ENCODE measurements around the gene RELT. TPM values are rescaled to one million over a fixed set of nuclear protein-coding genes. Genes with fewer than 3 reads are reported as not detected.

The RELT gene
- 15.2 TPM for total RNA-seq (ENCODE audit: unreplicated experiment)
- long read RNA-seq, transcript RELT-201 (11 exons, 3,535 nt), result major isoform, 7 of 12 reads
- long read RNA-seq, partial matches to known transcripts, result 2 of 12 reads
- long read RNA-seq, other reads (novel, unspliced or antisense), result 2 of 12 reads

DNA sequence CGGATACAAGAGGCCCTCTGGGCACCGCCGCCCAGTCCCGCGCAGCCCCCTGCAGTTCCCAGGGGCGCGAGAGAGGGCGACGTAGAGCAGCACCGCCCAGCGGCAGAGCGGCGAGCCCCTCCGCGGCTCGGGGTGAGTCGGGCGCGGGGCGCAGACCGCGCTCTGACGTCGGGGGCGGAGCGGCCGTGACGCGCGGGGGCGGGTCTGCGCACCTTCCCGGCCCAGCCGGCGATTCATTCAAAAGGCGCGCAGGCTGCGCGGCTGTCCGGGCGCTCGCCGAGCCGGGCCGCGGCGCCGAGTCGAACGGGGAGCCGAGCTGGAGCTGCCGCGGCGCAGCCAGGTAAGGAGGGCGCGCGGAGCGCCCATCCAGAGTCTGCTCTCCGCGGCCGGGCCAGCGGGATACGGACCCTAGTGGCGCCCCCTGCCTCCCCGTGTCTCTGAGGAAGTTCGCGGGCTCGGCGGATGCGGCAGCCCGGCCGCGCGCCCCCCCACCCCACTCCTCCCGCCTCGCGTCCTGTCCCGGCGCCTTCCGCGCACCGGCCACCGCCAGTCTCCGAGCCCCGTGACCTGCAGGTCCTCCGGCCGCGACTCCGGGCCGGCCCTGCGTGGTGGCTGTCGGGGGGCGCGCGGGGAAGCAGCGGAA lies at the start of gene RELT:
Gene RELT, plus strand, starts transcription at position 240 of the 643 bp plus-strand sequence. CDS start 12,738 bp downstream, outside the sequence.
- peak within 1 kb of the TSS; percentile 95 for H3K4me3 Mint-ChIP-seq (ENCODE audit: unreplicated experiment)
- DNase-seq (ENCODE audit: low spot score), result peak; percentile 99
- peak within 1 kb of the TSS; percentile 75 for H3K27ac Mint-ChIP-seq (ENCODE audit: unreplicated experiment)
- peaks cover 17% of the 10 kb centered on the region for H3K27me3 Mint-ChIP-seq (ENCODE audit: unreplicated experiment)
- H3K36me3 Mint-ChIP-seq (ENCODE audit: low read depth, unreplicated experiment), result peaks cover 3% of the 10 kb centered on the region
- H3K4me1 Mint-ChIP-seq (ENCODE audit: unreplicated experiment), result peaks cover 25% of the 10 kb centered on the region
- no peaks in the 10 kb centered on the region for H3K9me3 Mint-ChIP-seq (ENCODE audit: unreplicated experiment)
- TF ChIP-seq, protein P1, sequence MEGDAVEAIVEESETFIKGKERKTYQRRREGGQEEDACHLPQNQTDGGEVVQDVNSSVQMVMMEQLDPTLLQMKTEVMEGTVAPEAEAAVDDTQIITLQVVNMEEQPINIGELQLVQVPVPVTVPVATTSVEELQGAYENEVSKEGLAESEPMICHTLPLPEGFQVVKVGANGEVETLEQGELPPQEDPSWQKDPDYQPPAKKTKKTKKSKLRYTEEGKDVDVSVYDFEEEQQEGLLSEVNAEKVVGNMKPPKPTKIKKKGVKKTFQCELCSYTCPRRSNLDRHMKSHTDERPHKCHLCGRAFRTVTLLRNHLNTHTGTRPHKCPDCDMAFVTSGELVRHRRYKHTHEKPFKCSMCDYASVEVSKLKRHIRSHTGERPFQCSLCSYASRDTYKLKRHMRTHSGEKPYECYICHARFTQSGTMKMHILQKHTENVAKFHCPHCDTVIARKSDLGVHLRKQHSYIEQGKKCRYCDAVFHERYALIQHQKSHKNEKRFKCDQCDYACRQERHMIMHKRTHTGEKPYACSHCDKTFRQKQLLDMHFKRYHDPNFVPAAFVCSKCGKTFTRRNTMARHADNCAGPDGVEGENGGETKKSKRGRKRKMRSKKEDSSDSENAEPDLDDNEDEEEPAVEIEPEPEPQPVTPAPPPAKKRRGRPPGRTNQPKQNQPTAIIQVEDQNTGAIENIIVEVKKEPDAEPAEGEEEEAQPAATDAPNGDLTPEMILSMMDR (IDR thresholded peaks at IDR 0.05; ENCODE audit: unreplicated experiment), result peak; percentile 79

GRCh38 chr11:73326929-73327811 lies 49.0 kb upstream of the RELT start:
- peaks cover 49% of the 10 kb centered on the region for H3K4me1 Mint-ChIP-seq (ENCODE audit: unreplicated experiment)
- H3K9me3 Mint-ChIP-seq (ENCODE audit: unreplicated experiment), result no peaks in the 10 kb centered on the region
- H3K27ac Mint-ChIP-seq (ENCODE audit: unreplicated experiment), result no peak overlapping the region
- H3K27me3 Mint-ChIP-seq (ENCODE audit: unreplicated experiment), result peaks cover 18% of the 10 kb centered on the region
- TF ChIP-seq, protein P1 (IDR thresholded peaks at IDR 0.05; ENCODE audit: unreplicated experiment), result no peak
- no peak for DNase-seq (ENCODE audit: low spot score)
- no peak overlapping the region for H3K4me3 Mint-ChIP-seq (ENCODE audit: unreplicated experiment)
- H3K36me3 Mint-ChIP-seq (ENCODE audit: low read depth, unreplicated experiment), result peaks cover 18% of the 10 kb centered on the region

GRCh38 chr11:73327812-73328364 lies 48.3 kb upstream of the RELT start:
- H3K9me3 Mint-ChIP-seq (ENCODE audit: unreplicated experiment), result no peaks in the 10 kb centered on the region
- no peak for DNase-seq (ENCODE audit: low spot score)
- H3K27me3 Mint-ChIP-seq (ENCODE audit: unreplicated experiment), result peaks cover 17% of the 10 kb centered on the region
- H3K4me1 Mint-ChIP-seq (ENCODE audit: unreplicated experiment), result peaks cover 49% of the 10 kb centered on the region
- no peak overlapping the region for H3K4me3 Mint-ChIP-seq (ENCODE audit: unreplicated experiment)
- H3K36me3 Mint-ChIP-seq (ENCODE audit: low read depth, unreplicated experiment), result peaks cover 20% of the 10 kb centered on the region
- TF ChIP-seq, protein P1 (IDR thresholded peaks at IDR 0.05; ENCODE audit: unreplicated experiment), result no peak
- no peak overlapping the region for H3K27ac Mint-ChIP-seq (ENCODE audit: unreplicated experiment)

- peaks cover 50% of the 10 kb centered on the region for H3K4me1 Mint-ChIP-seq (ENCODE audit: unreplicated experiment)
- TF ChIP-seq, protein P1 (IDR thresholded peaks at IDR 0.05; ENCODE audit: unreplicated experiment), result peak; percentile 10
- H3K4me3 Mint-ChIP-seq (ENCODE audit: unreplicated experiment), result no peak overlapping the region
- H3K27me3 Mint-ChIP-seq (ENCODE audit: unreplicated experiment), result peaks cover 12% of the 10 kb centered on the region
- H3K27ac Mint-ChIP-seq (ENCODE audit: unreplicated experiment), result peak overlapping the region; percentile 6
- DNase-seq (ENCODE audit: low spot score), result peak; percentile 45
- H3K9me3 Mint-ChIP-seq (ENCODE audit: unreplicated experiment), result no peaks in the 10 kb centered on the region
- peaks cover 7% of the 10 kb centered on the region for H3K36me3 Mint-ChIP-seq (ENCODE audit: low read depth, unreplicated experiment)
Observed at GRCh38 chr11:73330569-73331093, 45.6 kb upstream of the RELT start.

Data from endothelial cell (in vitro differentiated cells).